Colonic mucosa (tissue), 4 donors: ENCODE measurements around the gene DDOST. TPM values are rescaled to one million over a fixed set of nuclear protein-coding genes. Genes with fewer than 3 reads are reported as not detected.
"Not testable (repeated sequence)": the region's sequence is repeated elsewhere in the genome, so short reads cannot be mapped to it uniquely, and the experiment has no call there.

Experiments used
- DNase-seq: peaks from one replicate; pipeline ENCODE4 v3.0.0-alpha.2; 2020
- H3K27ac ChIP-seq: fragments of 200-600 bp; one replicate; pipeline ENCODE4 v1.8.0; 2021
- H3K27me3 ChIP-seq: fragments of 200-600 bp; one replicate; pipeline ENCODE4 v1.8.0; 2021
- H3K36me3 ChIP-seq: fragments of 200-600 bp; one replicate; pipeline ENCODE4 v1.8.0; 2021
- H3K4me1 ChIP-seq: fragments of 200-600 bp; one replicate; pipeline ENCODE4 v1.8.0; 2021; ENCODE audit warnings: mild to moderate bottlenecking
- H3K4me3 ChIP-seq: fragments of 200-600 bp; one replicate; pipeline ENCODE4 v1.8.0; 2021
- H3K9ac ChIP-seq, 2 donors: one replicate each; pipeline ENCODE4 v1.7.0; 2013; ENCODE audit warnings: control low read depth in 2 of 2, low read depth in 2 of 2, low read length in 2 of 2
- H3K9me3 ChIP-seq: fragments of 200-600 bp; one replicate; pipeline ENCODE4 v1.8.0; 2021
- CTCF ChIP-seq: fragments of 200-600 bp; IDR thresholded peaks from one replicate; pipeline ENCODE4 v1.8.0; 2022; ENCODE audit warnings: antibody characterized with exemption, mild to moderate bottlenecking
- intact Hi-C: fragments of 100-400 bp; cut with DNase I; formaldehyde crosslinking; loops from one replicate; pipeline ENCODE4 v1.14.1; 2022
- total RNA-seq, 2 donors: library from RNA; stranded (reverse); fragmentation: NEBNext Ultra II Directional in 1 of 2; extraction: Animal tissue kit (Norgen Biotek cat#: 25700) in 1 of 2; gene quantifications; one replicate each; pipeline ENCODE4 v1.2.1, GENCODE V29; 2021
- donor health status: healthy.
- donor health status: DM: no; HTN: no; CAD: no.
- donor health status: DM: no; HTN: no; CAD: no.

The DDOST gene
- total RNA-seq, 2 donors from 2014 or later: 233 to 364 TPM

- H3K27me3 ChIP-seq: no peaks in the 10 kb centered on the region
These were observed 49.5 kb downstream of the DDOST start for GRCh38 chr1:20611652-20612051.

GRCh38 chr1:20610970-20611369 is 50.2 kb downstream of the DDOST start:
- Histone ChIP-seq H3K4me3 (no peak overlapping the region), H3K9me3 (no peaks in the 10 kb centered on the region), H3K4me1 (peaks cover 4% of the 10 kb centered on the region), H3K9ac (no peak overlapping the region), H3K27me3 (no peaks in the 10 kb centered on the region), H3K27ac (no peak overlapping the region), H3K36me3 (no peaks in the 10 kb centered on the region)
- no peak for DNase-seq
- TF ChIP-seq CTCF: no peak
- intact Hi-C loops: no loop called here

More at GRCh38 chr1:20611652-20612051, 49.5 kb downstream of the DDOST start:
- H3K4me1 ChIP-seq: peaks cover 4% of the 10 kb centered on the region
- TF ChIP-seq CTCF: no peak
- DNase-seq: no peak
- no peak overlapping the region for H3K4me3 ChIP-seq
- H3K27ac ChIP-seq: peak overlapping the region; percentile 91
- no peak overlapping the region for H3K9ac ChIP-seq
- intact Hi-C loops: no loop called here
- H3K9me3 ChIP-seq: no peaks in the 10 kb centered on the region
- H3K36me3 ChIP-seq: no peaks in the 10 kb centered on the region

GRCh38 chr1:20609541-20609940 is 51.6 kb downstream of the DDOST start:
- TF ChIP-seq CTCF: no peak
- Histone ChIP-seq H3K4me1 (peaks cover 8% of the 10 kb centered on the region), H3K27ac (no peak overlapping the region), H3K36me3 (no peaks in the 10 kb centered on the region), H3K9me3 (no peaks in the 10 kb centered on the region), H3K27me3 (no peaks in the 10 kb centered on the region), H3K4me3 (no peak overlapping the region), H3K9ac (no peak overlapping the region)
- intact Hi-C loops: no loop called here
- DNase-seq: no peak

- H3K4me3 ChIP-seq, H3K36me3 ChIP-seq, H3K9me3 ChIP-seq, H3K27me3 ChIP-seq, H3K4me1 ChIP-seq, H3K9ac ChIP-seq, intact Hi-C loops, DNase-seq, H3K27ac ChIP-seq: not testable (repeated sequence)
These were observed 54.2 kb downstream of the DDOST start for GRCh38 chr1:20606801-20607570.

- peaks cover 7% of the 10 kb centered on the region for H3K4me1 ChIP-seq
- peak overlapping the region; percentile 44 for H3K27ac ChIP-seq
- H3K9me3 ChIP-seq: no peaks in the 10 kb centered on the region
- DNase-seq: peak; percentile 40
- TF ChIP-seq CTCF: no peak
- no peaks in the 10 kb centered on the region for H3K36me3 ChIP-seq
- no peak overlapping the region for H3K4me3 ChIP-seq
- intact Hi-C loops: no loop called here
- no peaks in the 10 kb centered on the region for H3K27me3 ChIP-seq
- H3K9ac ChIP-seq: no peak overlapping the region
These were observed 56.5 kb downstream of the DDOST start for GRCh38 chr1:20604678-20605077.
